GM18517 (cell line): Measurements from ENCODE around the gene LRRC72.
"Not testable (repeated sequence)": the region's sequence is repeated elsewhere in the genome, so short reads cannot be mapped to it uniquely, and the experiment has no call there.

Experiments used
- ATAC-seq: cut with Tn5 transposase; IDR thresholded peaks from one replicate; pipeline ENCODE4 v1.9.1; 2021; ENCODE audit warnings: mild to moderate bottlenecking, moderate library complexity; ENCODE audit not compliant: unreplicated experiment

The LRRC72 gene

GRCh38 chr7:16524332-16524731, 2.3 kb upstream of the LRRC72 start:
- no peak for ATAC-seq

DNA sequence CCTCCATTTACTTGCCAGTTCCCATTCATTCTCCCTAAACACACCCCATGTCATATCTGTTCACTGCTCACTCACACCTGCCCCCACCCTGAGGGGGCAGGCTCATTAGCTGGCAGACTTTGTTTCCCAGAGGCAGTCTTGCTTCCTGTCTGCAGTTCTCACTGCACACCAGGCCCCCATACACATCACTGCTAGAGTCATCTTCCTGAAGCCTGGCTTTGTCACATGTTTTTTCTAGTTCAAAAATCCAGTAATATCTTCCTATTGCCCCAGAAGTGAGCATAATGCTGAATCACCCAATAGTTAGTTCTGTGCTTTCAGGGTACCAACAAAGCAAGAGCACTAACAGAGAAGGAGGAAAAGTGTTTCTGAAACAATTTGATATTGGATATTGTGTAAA, 1.9 kb downstream of the LRRC72 start:
- ATAC-seq: no peak

- no peak for ATAC-seq
Measured at GRCh38 chr7:16529697-16530096, 3.1 kb downstream of the LRRC72 start.

DNA sequence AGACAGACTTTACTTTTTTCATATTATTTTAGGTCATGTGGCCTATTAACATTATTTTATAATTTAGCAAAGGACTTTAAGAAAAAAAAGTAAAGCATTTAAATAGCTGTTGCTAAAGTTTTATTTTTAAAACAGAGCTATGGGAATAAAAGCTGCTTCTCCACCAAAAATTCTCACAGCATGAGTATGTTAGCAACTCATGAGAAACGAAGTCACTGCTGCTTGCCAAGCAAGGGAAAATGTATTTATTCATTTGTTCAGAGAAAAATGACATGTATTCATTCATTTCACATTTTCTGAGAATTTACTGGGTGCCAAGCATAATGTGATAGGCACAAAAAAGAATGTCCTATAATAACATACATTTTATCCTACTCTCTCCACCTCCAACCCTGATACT, 5.1 kb downstream of the LRRC72 start:
- no peak for ATAC-seq

DNA sequence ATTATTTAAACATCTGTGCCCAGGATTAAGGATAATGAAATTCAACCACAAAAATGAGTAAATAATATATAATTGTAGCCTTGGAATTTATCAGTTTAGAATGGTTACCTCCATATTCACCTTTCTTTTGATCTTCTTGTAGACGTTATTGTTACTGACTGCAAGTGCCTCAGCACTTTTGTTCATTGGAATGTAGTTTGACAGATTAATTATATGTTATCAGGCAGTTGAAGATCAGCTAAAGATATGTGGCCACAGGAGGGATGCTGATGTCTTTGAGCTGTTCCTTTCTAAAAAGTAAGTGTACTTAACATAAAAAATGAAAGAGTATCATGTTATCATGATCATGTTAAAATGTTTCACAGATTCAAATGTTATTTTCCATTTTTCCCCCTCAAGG, 5.6 kb downstream of the LRRC72 start:
- ATAC-seq: no peak

DNA sequence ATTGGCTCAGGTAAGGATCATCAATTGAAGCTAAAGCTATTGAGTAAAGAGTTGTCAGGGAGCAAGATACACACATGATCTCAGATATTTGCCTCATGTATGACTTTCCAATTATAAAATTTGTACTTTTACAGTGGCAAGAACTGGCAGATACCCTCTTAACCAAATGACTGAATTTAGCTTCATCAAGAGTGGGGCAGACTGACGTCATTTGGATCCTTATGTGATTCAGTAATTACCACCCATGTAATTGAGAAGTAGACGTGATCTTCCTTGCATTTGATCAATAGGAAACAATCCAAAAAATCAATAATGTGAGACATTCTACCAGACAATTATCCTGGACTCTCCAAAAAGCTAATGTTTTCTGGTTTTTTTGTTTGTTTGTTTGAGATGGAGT, 8.9 kb downstream of the LRRC72 start:
- no peak for ATAC-seq

DNA sequence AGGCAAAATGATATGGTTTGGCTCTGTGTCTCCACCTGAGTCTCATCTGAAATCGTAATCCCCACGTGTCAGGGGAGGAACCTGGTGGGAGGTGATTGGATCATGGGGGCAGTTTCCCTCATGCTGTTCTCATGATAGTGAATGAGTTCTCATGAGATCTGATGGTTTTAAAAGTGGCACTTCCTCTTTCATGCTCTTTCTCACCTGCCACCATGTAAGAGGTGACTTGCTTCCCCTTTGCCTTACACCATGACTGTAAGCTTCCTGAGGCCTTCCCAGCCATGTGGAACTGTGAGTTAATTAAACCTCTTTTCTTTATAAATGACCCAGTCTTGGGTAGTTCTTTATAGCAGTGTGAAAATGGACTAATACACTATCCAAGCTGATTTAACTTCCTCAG, 13.9 kb downstream of the LRRC72 start:
- ATAC-seq: not testable (repeated sequence)

DNA sequence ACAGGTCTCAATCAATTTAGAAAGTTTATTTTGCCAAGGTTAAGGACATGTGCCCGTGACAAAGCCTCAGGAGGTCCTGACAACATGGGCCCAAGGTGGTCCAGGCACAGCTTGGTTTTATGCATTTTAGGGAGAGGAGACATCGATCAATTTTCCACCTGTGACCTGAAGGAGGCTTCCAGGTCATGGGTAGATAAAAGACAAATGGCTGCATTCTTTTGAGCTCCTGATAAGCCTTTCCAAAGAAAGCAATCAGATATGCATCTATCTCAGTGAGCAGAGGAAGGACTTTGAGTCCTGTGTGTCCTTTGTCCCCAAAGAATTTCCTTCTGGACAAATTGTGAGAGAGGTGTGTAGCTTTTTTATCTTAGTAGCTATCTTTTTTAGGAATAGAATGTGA, 15.8 kb downstream of the LRRC72 start:
- no peak for ATAC-seq

GRCh38 chr7:16543456-16543855, 16.8 kb downstream of the LRRC72 start:
- no peak for ATAC-seq

- ATAC-seq: no peak
Measured at GRCh38 chr7:16546921-16547505, 20.4 kb downstream of the LRRC72 start.

GRCh38 chr7:16548428-16548827, 21.8 kb downstream of the LRRC72 start:
- ATAC-seq: no peak

DNA sequence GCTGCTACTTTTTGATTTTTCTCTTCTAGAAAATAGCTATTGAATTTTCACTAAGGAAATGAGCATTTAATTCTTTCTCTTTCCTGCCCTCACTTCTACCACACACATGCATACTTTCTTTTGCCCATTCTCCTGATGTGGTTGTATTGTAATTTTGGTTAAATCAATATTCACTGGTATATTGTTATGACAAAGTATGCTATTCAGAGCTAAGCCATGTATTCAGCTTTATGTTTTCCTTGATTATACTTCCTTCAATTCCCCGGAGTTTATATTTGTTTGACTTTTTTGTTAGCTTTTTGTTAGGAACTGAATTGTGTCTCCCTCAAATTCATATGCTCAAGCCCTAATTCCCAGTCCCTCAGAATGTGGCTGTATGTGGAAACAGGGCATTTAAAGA, 24.0 kb downstream of the LRRC72 start:
- ATAC-seq: no peak

DNA sequence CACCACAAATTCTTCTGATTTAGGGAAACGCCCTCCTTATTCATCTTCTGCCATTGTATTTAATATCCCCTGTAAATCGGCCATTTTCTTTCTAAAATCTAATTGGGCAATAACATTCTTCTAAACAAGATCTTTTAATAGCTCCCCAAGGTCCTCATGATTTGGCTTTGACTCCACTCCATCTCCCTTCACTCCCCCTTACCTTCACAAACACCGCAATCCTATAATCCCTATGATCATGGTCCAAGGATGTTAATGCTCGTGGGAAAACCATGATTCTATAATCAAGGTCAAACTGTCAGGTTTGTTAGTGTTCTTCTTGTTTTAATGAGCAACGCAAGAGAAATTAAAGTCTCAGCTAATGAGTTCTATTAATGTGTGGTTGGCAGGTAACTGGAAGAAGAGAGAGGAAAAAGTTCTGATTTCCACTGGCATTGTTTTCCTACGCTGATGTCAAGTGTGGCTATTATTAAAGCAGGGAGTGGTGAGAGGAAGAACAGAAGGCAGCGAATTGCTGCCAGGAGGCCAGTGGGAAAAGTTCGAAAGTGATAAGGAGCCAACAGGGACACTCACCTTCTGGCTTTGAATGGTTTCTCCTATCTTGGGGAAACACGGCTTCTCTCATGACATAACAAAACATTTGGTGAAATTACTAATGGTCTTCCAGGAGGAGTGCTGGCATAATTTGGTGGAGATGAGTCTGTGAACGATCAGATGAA, 28.1 kb downstream of the LRRC72 start:
- ATAC-seq: no peak

DNA sequence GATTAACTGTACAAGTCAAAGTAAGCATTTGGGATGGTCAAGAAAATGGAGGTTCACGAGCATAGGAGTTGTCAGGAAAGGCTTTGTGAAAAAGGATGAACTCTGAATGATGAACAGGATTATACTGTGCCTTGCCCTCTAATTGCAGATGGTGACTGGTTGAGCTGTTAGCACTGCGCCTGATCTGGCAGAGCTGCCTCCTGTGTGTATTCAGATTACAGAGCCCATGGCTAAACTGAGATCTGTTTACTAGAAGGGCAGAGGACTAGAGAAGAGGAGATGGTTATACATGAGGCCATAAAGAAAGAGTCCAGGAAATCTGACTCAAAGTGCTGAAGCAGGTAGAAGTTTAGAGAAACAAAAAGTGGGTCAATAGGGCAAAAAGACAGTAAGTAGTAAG, 29.7 kb downstream of the LRRC72 start:
- ATAC-seq: no peak

DNA sequence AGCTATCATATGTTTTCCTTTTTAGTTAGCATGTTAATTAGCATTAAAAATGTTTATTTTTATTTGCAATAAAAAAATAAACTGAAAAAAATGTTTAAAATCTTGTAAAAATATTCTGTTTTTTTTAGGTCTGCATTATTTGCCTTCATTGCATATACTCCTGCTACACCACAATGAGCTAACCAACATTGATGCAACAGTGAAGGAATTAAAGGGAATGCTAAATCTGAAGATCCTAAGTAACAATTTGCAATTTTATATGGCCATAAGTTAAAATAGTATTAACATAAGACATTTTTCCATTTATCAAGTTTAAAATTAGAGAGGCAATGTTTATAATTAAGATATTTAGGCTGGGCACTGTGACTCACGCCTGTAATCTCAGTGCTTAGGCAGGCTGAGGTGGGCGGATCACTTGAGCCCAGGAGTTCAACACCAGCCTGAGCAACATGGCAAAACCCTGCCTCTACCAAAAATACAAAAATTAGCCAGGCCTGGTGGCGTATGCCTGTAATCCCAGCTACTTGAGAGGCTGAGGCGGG, 32.2 kb downstream of the LRRC72 start:
- no peak for ATAC-seq

- no peak for ATAC-seq
Measured at GRCh38 chr7:16559497-16560179, 33.0 kb downstream of the LRRC72 start.

DNA sequence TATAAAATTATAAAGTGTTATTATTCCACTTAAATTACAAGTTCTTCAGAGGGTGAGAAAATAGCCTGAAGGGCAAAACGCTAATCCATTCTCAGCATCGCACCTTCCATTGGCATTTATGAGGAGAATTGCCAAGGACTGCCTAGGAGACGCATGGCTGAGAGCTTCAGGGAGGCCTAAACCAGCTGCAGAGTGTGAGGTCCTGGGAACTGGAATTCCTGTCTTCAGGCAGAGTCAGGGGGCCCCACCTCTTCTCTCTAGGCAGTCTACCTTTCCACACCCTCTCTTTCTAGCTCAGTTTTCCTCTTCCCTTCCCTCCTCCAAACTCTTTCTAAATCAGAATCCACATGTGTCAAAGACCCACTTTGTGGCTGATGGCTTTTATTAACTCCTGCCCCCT, 35.3 kb downstream of the LRRC72 start:
- no peak for ATAC-seq

DNA sequence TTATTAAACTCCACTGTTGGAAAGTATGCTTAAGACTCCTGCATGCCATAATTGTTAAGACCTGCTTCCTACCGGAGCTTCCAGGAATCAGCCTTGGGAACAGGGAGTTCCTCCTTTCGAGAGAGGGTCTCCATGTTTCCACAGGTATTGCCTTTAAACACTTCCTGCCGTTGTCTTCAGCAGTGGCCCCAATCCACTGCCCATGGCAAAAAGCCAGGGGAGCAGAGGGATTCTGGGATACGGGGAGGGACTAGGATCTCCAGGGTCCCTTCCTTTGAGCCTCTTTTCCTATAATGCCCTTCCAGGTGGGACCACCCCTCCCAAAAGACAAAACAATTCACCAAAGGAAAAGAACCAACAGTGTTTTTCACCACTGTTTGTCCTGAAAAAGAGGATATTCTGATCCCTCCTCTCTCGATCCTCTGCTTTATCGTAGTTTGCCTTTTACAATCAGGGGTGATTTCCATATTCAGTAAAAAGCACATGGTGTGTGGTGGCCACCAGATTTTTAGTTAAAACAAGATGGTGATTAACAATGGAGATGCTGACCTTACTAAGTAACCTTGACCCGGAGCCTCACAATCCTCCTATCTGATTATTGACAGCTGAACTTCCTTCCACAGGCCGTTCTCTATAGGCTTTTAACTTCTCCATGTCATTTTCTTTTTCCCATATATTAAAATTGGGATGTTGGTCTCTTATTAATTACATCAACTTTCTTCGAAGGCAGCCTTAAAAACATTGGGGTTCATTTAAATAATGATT, 36.0 kb downstream of the LRRC72 start:
- ATAC-seq: no peak

- peak; percentile 86 for ATAC-seq
Measured at GRCh38 chr7:16563281-16564022, 36.8 kb downstream of the LRRC72 start.

DNA sequence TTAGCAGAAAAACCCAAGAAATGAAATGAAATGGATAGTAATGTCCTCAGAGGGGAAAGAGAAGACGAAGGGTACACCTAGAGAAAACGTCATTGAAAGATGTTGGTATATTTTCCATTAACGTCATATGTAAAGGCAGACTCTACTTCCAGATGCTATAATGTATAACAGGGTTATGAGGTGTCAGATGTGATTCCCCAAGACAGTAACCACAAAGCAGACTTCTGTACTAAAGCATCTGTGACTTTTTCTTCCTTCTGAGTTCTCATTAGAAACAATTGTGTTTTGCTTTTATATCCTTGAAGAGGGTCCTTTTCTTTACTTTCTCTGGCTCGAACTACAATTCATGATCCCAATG, 37.4 kb downstream of the LRRC72 start:
- ATAC-seq: no peak
